DMS 273 (cell line): ENCODE data around the gene FAM222A.
A peak's percentile ranks its signal among the peaks of the same experiment; 100 is the strongest.

Experiments
- DNase-seq: peaks from one replicate; lab custom pipeline; 2025; ENCODE audit not compliant: unreplicated experiment; lab: John Stamatoyannopoulos, UW

The FAM222A gene

GRCh38 chr12:109710747-109711595, 2.7 kb upstream of the FAM222A start:
- DNase-seq: no peak

- no peak for DNase-seq
Observed at GRCh38 chr12:109711596-109712461, 1.8 kb upstream of the FAM222A start.

GRCh38 chr12:109714141-109714912, 702 bp downstream of the FAM222A start:
- peak; percentile 79 for DNase-seq

GRCh38 chr12:109714913-109715244, 1.3 kb downstream of the FAM222A start:
- DNase-seq: no peak

- DNase-seq: peak; percentile 74
Observed at GRCh38 chr12:109715310-109716091, 1.9 kb downstream of the FAM222A start.

- DNase-seq: no peak
Observed at GRCh38 chr12:109716092-109716479, 2.5 kb downstream of the FAM222A start.

GRCh38 chr12:109716512-109717389, 3.1 kb downstream of the FAM222A start:
- peak; percentile 68 for DNase-seq

- no peak for DNase-seq
Observed at GRCh38 chr12:109717390-109718357, 4.0 kb downstream of the FAM222A start.

GRCh38 chr12:109718390-109718789, 4.8 kb downstream of the FAM222A start:
- no peak for DNase-seq

- DNase-seq: peak; percentile 41
Observed at GRCh38 chr12:109719123-109720022, 5.7 kb downstream of the FAM222A start.

GRCh38 chr12:109720152-109720856, 6.7 kb downstream of the FAM222A start:
- peak; percentile 66 for DNase-seq

GRCh38 chr12:109720857-109721189, 7.2 kb downstream of the FAM222A start:
- DNase-seq: no peak

GRCh38 chr12:109721276-109721675, 7.7 kb downstream of the FAM222A start:
- DNase-seq: peak; percentile 41

- no peak for DNase-seq
Observed at GRCh38 chr12:109722022-109722720, 8.5 kb downstream of the FAM222A start.

GRCh38 chr12:109722721-109723094, 9.1 kb downstream of the FAM222A start:
- no peak for DNase-seq

GRCh38 chr12:109723311-109723881, 9.8 kb downstream of the FAM222A start:
- DNase-seq: peak; percentile 92
